Measurements from ENCODE around the gene SRGAP1. TPM values are rescaled to one million over a fixed set of nuclear protein-coding genes. Genes with fewer than 3 reads are reported as not detected.

The SRGAP1 gene
- total and polyA plus RNA-seq, 2 donors = 0.82 to 1.3 TPM

- DNase-seq (ENCODE audit: low read depth in 6 of 9, low spot score in 9 of 9) = no peak
- 95% methylated on average over 2 of the region's 2 CpGs for WGBS
- Histone ChIP-seq H3K36me3 (ENCODE audit: control insufficient read depth in 2 of 2, insufficient read depth in 2 of 2, low read length in 1 of 2) (peaks cover 4% of the 10 kb centered on the region in 2 donors), H3K9me3 (ENCODE audit: control insufficient read depth in 2 of 2, insufficient read depth in 1 of 2, low read length in 1 of 2) (no peaks in the 10 kb centered on the region), H3K27ac (ENCODE audit: low read depth in 1 of 2, low read length in 1 of 2) (no peak overlapping the region), H3K4me3 (ENCODE audit: low read length in 2 of 2) (no peak overlapping the region), H3K4me1 (ENCODE audit: control insufficient read depth in 2 of 2, insufficient read depth in 2 of 2, low read length in 2 of 2) (no peaks in the 10 kb centered on the region), H3K27me3 (ENCODE audit: control insufficient read depth in 2 of 2, insufficient read depth in 1 of 2, low read length in 1 of 2) (no peaks in the 10 kb centered on the region)
These were observed 33.2 kb upstream of the SRGAP1 start for GRCh38 chr12:63811334-63811733.

- Histone ChIP-seq H3K4me1 (ENCODE audit: control insufficient read depth in 2 of 2, insufficient read depth in 2 of 2, low read length in 2 of 2) (no peaks in the 10 kb centered on the region), H3K27ac (ENCODE audit: low read depth in 1 of 2, low read length in 1 of 2) (no peak overlapping the region), H3K4me3 (ENCODE audit: low read length in 2 of 2) (no peak overlapping the region), H3K9me3 (ENCODE audit: control insufficient read depth in 2 of 2, insufficient read depth in 1 of 2, low read length in 1 of 2) (no peaks in the 10 kb centered on the region), H3K27me3 (ENCODE audit: control insufficient read depth in 2 of 2, insufficient read depth in 1 of 2, low read length in 1 of 2) (no peaks in the 10 kb centered on the region), H3K36me3 (ENCODE audit: control insufficient read depth in 2 of 2, insufficient read depth in 2 of 2, low read length in 1 of 2) (peaks cover 3 to 4% of the 10 kb centered on the region in 2 donors)
- no peak for DNase-seq (ENCODE audit: low read depth in 6 of 9, low spot score in 9 of 9)
- 87% methylated on average over 2 of the region's 2 CpGs for WGBS
These were observed 32.7 kb upstream of the SRGAP1 start for GRCh38 chr12:63811755-63812154.

GRCh38 chr12:63814146-63814772 is 30.2 kb upstream of the SRGAP1 start:
- H3K9me3 ChIP-seq (ENCODE audit: control insufficient read depth in 2 of 2, insufficient read depth in 1 of 2, low read length in 1 of 2) = no peaks in the 10 kb centered on the region
- no peaks in the 10 kb centered on the region for H3K27me3 ChIP-seq (ENCODE audit: control insufficient read depth in 2 of 2, insufficient read depth in 1 of 2, low read length in 1 of 2)
- no peak overlapping the region for H3K27ac ChIP-seq (ENCODE audit: low read depth in 1 of 2, low read length in 1 of 2)
- WGBS = 83% methylated on average over 4 of the region's 4 CpGs
- H3K4me3 ChIP-seq (ENCODE audit: low read length in 2 of 2) = no peak overlapping the region
- peaks cover 0 to 4% of the 10 kb centered on the region in 2 donors for H3K36me3 ChIP-seq (ENCODE audit: control insufficient read depth in 2 of 2, insufficient read depth in 2 of 2, low read length in 1 of 2)
- no peak for DNase-seq (ENCODE audit: low read depth in 6 of 9, low spot score in 9 of 9)
- no peaks in the 10 kb centered on the region for H3K4me1 ChIP-seq (ENCODE audit: control insufficient read depth in 2 of 2, insufficient read depth in 2 of 2, low read length in 2 of 2)

GRCh38 chr12:63815482-63815852 is 29.0 kb upstream of the SRGAP1 start:
- H3K36me3 ChIP-seq (ENCODE audit: control insufficient read depth in 2 of 2, insufficient read depth in 2 of 2, low read length in 1 of 2) = no peaks in the 10 kb centered on the region
- no peaks in the 10 kb centered on the region for H3K9me3 ChIP-seq (ENCODE audit: control insufficient read depth in 2 of 2, insufficient read depth in 1 of 2, low read length in 1 of 2)
- 97% methylated on average over 3 of the region's 3 CpGs for WGBS
- H3K27me3 ChIP-seq (ENCODE audit: control insufficient read depth in 2 of 2, insufficient read depth in 1 of 2, low read length in 1 of 2) = no peaks in the 10 kb centered on the region
- H3K27ac ChIP-seq (ENCODE audit: low read depth in 1 of 2, low read length in 1 of 2) = no peak overlapping the region
- no peak for DNase-seq (ENCODE audit: low read depth in 6 of 9, low spot score in 9 of 9)
- H3K4me1 ChIP-seq (ENCODE audit: control insufficient read depth in 2 of 2, insufficient read depth in 2 of 2, low read length in 2 of 2) = no peaks in the 10 kb centered on the region
- no peak overlapping the region for H3K4me3 ChIP-seq (ENCODE audit: low read length in 2 of 2)

- Histone ChIP-seq H3K27me3 (ENCODE audit: control insufficient read depth in 2 of 2, insufficient read depth in 1 of 2, low read length in 1 of 2) (no peaks in the 10 kb centered on the region), H3K4me1 (ENCODE audit: control insufficient read depth in 2 of 2, insufficient read depth in 2 of 2, low read length in 2 of 2) (no peaks in the 10 kb centered on the region), H3K4me3 (ENCODE audit: low read length in 2 of 2) (no peak overlapping the region), H3K36me3 (ENCODE audit: control insufficient read depth in 2 of 2, insufficient read depth in 2 of 2, low read length in 1 of 2) (no peaks in the 10 kb centered on the region), H3K27ac (ENCODE audit: low read depth in 1 of 2, low read length in 1 of 2) (no peak overlapping the region), H3K9me3 (ENCODE audit: control insufficient read depth in 2 of 2, insufficient read depth in 1 of 2, low read length in 1 of 2) (no peaks in the 10 kb centered on the region)
- DNase-seq (ENCODE audit: low read depth in 6 of 9, low spot score in 9 of 9) = no peak
- WGBS = 97% methylated on average over 6 of the region's 6 CpGs
These were observed 28.5 kb upstream of the SRGAP1 start for GRCh38 chr12:63816031-63816430.

- Histone ChIP-seq H3K27ac (ENCODE audit: low read depth in 1 of 2, low read length in 1 of 2) (no peak overlapping the region), H3K9me3 (ENCODE audit: control insufficient read depth in 2 of 2, insufficient read depth in 1 of 2, low read length in 1 of 2) (no peaks in the 10 kb centered on the region), H3K27me3 (ENCODE audit: control insufficient read depth in 2 of 2, insufficient read depth in 1 of 2, low read length in 1 of 2) (peaks cover 0 to 4% of the 10 kb centered on the region in 2 donors), H3K36me3 (ENCODE audit: control insufficient read depth in 2 of 2, insufficient read depth in 2 of 2, low read length in 1 of 2) (no peaks in the 10 kb centered on the region), H3K4me1 (ENCODE audit: control insufficient read depth in 2 of 2, insufficient read depth in 2 of 2, low read length in 2 of 2) (no peaks in the 10 kb centered on the region), H3K4me3 (ENCODE audit: low read length in 2 of 2) (no peak overlapping the region)
- DNase-seq (ENCODE audit: low read depth in 6 of 9, low spot score in 9 of 9) = no peak
- 98% methylated on average over 1 of the region's 1 CpG for WGBS
These were observed 24.1 kb upstream of the SRGAP1 start for GRCh38 chr12:63820427-63820826.

GRCh38 chr12:63821781-63822251 is 22.7 kb upstream of the SRGAP1 start:
- no peak overlapping the region for H3K27ac ChIP-seq (ENCODE audit: low read depth in 1 of 2, low read length in 1 of 2)
- no peaks in the 10 kb centered on the region for H3K4me1 ChIP-seq (ENCODE audit: control insufficient read depth in 2 of 2, insufficient read depth in 2 of 2, low read length in 2 of 2)
- peak in 2 of 9 donors; percentile 3 to 21 for DNase-seq (ENCODE audit: low read depth in 6 of 9, low spot score in 9 of 9)
- H3K27me3 ChIP-seq (ENCODE audit: control insufficient read depth in 2 of 2, insufficient read depth in 1 of 2, low read length in 1 of 2) = peaks cover 0 to 4% of the 10 kb centered on the region in 2 donors
- 43% methylated on average over 38 of the region's 38 CpGs for WGBS
- no peaks in the 10 kb centered on the region for H3K36me3 ChIP-seq (ENCODE audit: control insufficient read depth in 2 of 2, insufficient read depth in 2 of 2, low read length in 1 of 2)
- H3K9me3 ChIP-seq (ENCODE audit: control insufficient read depth in 2 of 2, insufficient read depth in 1 of 2, low read length in 1 of 2) = no peaks in the 10 kb centered on the region
- peak overlapping the region; percentile 28 to 39 for H3K4me3 ChIP-seq (ENCODE audit: low read length in 2 of 2)

GRCh38 chr12:63822352-63822751 is 22.1 kb upstream of the SRGAP1 start:
- Histone ChIP-seq H3K27me3 (ENCODE audit: control insufficient read depth in 2 of 2, insufficient read depth in 1 of 2, low read length in 1 of 2) (peaks cover 0 to 4% of the 10 kb centered on the region in 2 donors), H3K4me1 (ENCODE audit: control insufficient read depth in 2 of 2, insufficient read depth in 2 of 2, low read length in 2 of 2) (no peaks in the 10 kb centered on the region), H3K36me3 (ENCODE audit: control insufficient read depth in 2 of 2, insufficient read depth in 2 of 2, low read length in 1 of 2) (no peaks in the 10 kb centered on the region), H3K9me3 (ENCODE audit: control insufficient read depth in 2 of 2, insufficient read depth in 1 of 2, low read length in 1 of 2) (no peaks in the 10 kb centered on the region), H3K4me3 (ENCODE audit: low read length in 2 of 2) (peak overlapping the region in 1 of 2 donors; percentile 28), H3K27ac (ENCODE audit: low read depth in 1 of 2, low read length in 1 of 2) (no peak overlapping the region)
- DNase-seq (ENCODE audit: low read depth in 6 of 9, low spot score in 9 of 9) = no peak
- 94% methylated on average over 6 of the region's 6 CpGs for WGBS

GRCh38 chr12:63823040-63823439 is 21.5 kb upstream of the SRGAP1 start:
- no peaks in the 10 kb centered on the region for H3K4me1 ChIP-seq (ENCODE audit: control insufficient read depth in 2 of 2, insufficient read depth in 2 of 2, low read length in 2 of 2)
- no peaks in the 10 kb centered on the region for H3K36me3 ChIP-seq (ENCODE audit: control insufficient read depth in 2 of 2, insufficient read depth in 2 of 2, low read length in 1 of 2)
- no peak overlapping the region for H3K4me3 ChIP-seq (ENCODE audit: low read length in 2 of 2)
- 92% methylated on average over 6 of the region's 6 CpGs for WGBS
- DNase-seq (ENCODE audit: low read depth in 6 of 9, low spot score in 9 of 9) = no peak
- H3K27ac ChIP-seq (ENCODE audit: low read depth in 1 of 2, low read length in 1 of 2) = no peak overlapping the region
- peaks cover 0 to 4% of the 10 kb centered on the region in 2 donors for H3K27me3 ChIP-seq (ENCODE audit: control insufficient read depth in 2 of 2, insufficient read depth in 1 of 2, low read length in 1 of 2)
- no peaks in the 10 kb centered on the region for H3K9me3 ChIP-seq (ENCODE audit: control insufficient read depth in 2 of 2, insufficient read depth in 1 of 2, low read length in 1 of 2)
